NB4 (cell line): ENCODE data around the gene NUDT15.

Experiments used
- MAX ChIP-seq: IDR thresholded peaks from 2 replicates; pipeline ENCODE4 v1.6.1; 2011; ENCODE audit warnings: low read depth, low read length
- POLR2A ChIP-seq: IDR thresholded peaks from 2 replicates; pipeline ENCODE4 v1.6.1; 2011; ENCODE audit warnings: mild to moderate bottlenecking; ENCODE audit not compliant: insufficient read length; ENCODE audit errors: extremely low read depth
- TF ChIP-seq, protein P1 (sequence below): IDR thresholded peaks from one replicate; pipeline ENCODE4 v1.5.1; 2012; ENCODE audit warnings: low read depth, low read length

GRCh38 chr13:48055712-48056111, 18.2 kb downstream of the NUDT15 start:
- TF ChIP-seq, protein P1, sequence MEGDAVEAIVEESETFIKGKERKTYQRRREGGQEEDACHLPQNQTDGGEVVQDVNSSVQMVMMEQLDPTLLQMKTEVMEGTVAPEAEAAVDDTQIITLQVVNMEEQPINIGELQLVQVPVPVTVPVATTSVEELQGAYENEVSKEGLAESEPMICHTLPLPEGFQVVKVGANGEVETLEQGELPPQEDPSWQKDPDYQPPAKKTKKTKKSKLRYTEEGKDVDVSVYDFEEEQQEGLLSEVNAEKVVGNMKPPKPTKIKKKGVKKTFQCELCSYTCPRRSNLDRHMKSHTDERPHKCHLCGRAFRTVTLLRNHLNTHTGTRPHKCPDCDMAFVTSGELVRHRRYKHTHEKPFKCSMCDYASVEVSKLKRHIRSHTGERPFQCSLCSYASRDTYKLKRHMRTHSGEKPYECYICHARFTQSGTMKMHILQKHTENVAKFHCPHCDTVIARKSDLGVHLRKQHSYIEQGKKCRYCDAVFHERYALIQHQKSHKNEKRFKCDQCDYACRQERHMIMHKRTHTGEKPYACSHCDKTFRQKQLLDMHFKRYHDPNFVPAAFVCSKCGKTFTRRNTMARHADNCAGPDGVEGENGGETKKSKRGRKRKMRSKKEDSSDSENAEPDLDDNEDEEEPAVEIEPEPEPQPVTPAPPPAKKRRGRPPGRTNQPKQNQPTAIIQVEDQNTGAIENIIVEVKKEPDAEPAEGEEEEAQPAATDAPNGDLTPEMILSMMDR = no peak
- no peak for TF ChIP-seq POLR2A
- no peak for TF ChIP-seq MAX
